Liver (tissue), 9 donors: ENCODE measurements around the gene TECTA. TPM values are rescaled to one million over a fixed set of nuclear protein-coding genes. Genes with fewer than 3 reads are reported as not detected.

ENCODE experiments used
- DNase-seq: peaks from one replicate; pipeline ENCODE4 v3.0.0-alpha.2; 2017; ENCODE audit warnings: low spot score
- H3K27ac ChIP-seq, 2 donors: one replicate each; pipeline ENCODE4 v1.7.0; 2013; ENCODE audit warnings: inconsistent platforms in 2 of 2, low read length in 2 of 2, control low read depth in 1 of 2, low read depth in 1 of 2, mild to moderate bottlenecking in 1 of 2
- H3K27me3 ChIP-seq, 4 donors: one replicate each; pipeline versions ENCODE4 v1.6.1 to v1.7.0; 2013; ENCODE audit warnings: low read length in 3 of 4, inconsistent platforms in 1 of 4, mild to moderate bottlenecking in 1 of 4, moderate library complexity in 1 of 4; ENCODE audit not compliant: control insufficient read depth in 4 of 4, insufficient read depth in 4 of 4
- H3K36me3 ChIP-seq, 4 donors: one replicate each; pipeline versions ENCODE4 v1.6.1 to v1.7.0; 2013; ENCODE audit warnings: low read length in 3 of 4, mild to moderate bottlenecking in 3 of 4, low read depth in 1 of 4, moderate library complexity in 1 of 4; ENCODE audit not compliant: control insufficient read depth in 4 of 4, insufficient read depth in 3 of 4
- H3K4me1 ChIP-seq, 4 donors: one replicate each; pipeline versions ENCODE4 v1.6.1 to v1.7.0; 2013; ENCODE audit warnings: low read length in 3 of 4, mild to moderate bottlenecking in 3 of 4, moderate library complexity in 1 of 4; ENCODE audit not compliant: control insufficient read depth in 4 of 4, insufficient read depth in 4 of 4
- H3K4me3 ChIP-seq, 3 donors: one replicate each; pipeline versions ENCODE4 v1.6.1 to v1.7.0; 2013; ENCODE audit warnings: low read length in 3 of 3, control low read depth in 1 of 3, low read depth in 1 of 3, mild to moderate bottlenecking in 1 of 3
- H3K9ac ChIP-seq, 2 donors: one replicate each; pipeline ENCODE4 v1.7.0; 2013; ENCODE audit warnings: low read length in 2 of 2, mild to moderate bottlenecking in 2 of 2, moderate library complexity in 2 of 2, control low read depth in 1 of 2, low read depth in 1 of 2
- H3K9me3 ChIP-seq, 4 donors: one replicate each; pipeline versions ENCODE4 v1.6.1 to v1.7.0; 2013; ENCODE audit warnings: low read length in 3 of 4; ENCODE audit not compliant: control insufficient read depth in 4 of 4
- EGR1 ChIP-seq, 2 donors: IDR thresholded peaks; 2 replicates each; pipeline ENCODE4 v1.6.1; 2016 to 2018; ENCODE audit warnings: antibody characterized with exemption in 2 of 2, low read depth in 2 of 2
- FOXA1 ChIP-seq: IDR thresholded peaks from 2 replicates; pipeline ENCODE4 v1.6.1; 2016; ENCODE audit warnings: antibody characterized with exemption
- FOXA2 ChIP-seq: IDR thresholded peaks from 2 replicates; pipeline ENCODE4 v1.6.1; 2016; ENCODE audit warnings: antibody characterized with exemption
- GABPA ChIP-seq, 2 donors: IDR thresholded peaks in 1 of 2; conservative IDR thresholded peaks in 1 of 2; 2 replicates each; pipeline ENCODE4 v1.6.1; 2016; ENCODE audit warnings: antibody characterized with exemption in 2 of 2, mild to moderate bottlenecking in 1 of 2, moderate library complexity in 1 of 2
- HNF4A ChIP-seq, 2 donors: conservative IDR thresholded peaks; 2 replicates each; pipeline ENCODE4 v1.6.1; 2016; ENCODE audit warnings: antibody characterized with exemption in 2 of 2, mild to moderate bottlenecking in 2 of 2
- HNF4G ChIP-seq: IDR thresholded peaks from 2 replicates; pipeline ENCODE4 v1.6.1; 2016; ENCODE audit warnings: antibody characterized with exemption
- JUND ChIP-seq, 2 donors: IDR thresholded peaks; 2 replicates each; pipeline ENCODE4 v1.6.1; 2016; ENCODE audit warnings: antibody characterized with exemption in 2 of 2
- RAD21 ChIP-seq, 2 donors: IDR thresholded peaks; 2 replicates each; pipeline ENCODE4 v1.6.1; 2016; ENCODE audit warnings: antibody characterized with exemption in 2 of 2, mild to moderate bottlenecking in 2 of 2
- SP1 ChIP-seq: IDR thresholded peaks from 2 replicates; pipeline ENCODE4 v1.6.1; 2018; ENCODE audit warnings: antibody characterized with exemption, mild to moderate bottlenecking
- TAF1 ChIP-seq: conservative IDR thresholded peaks from 2 replicates; pipeline ENCODE4 v1.6.1; 2016; ENCODE audit warnings: antibody characterized with exemption, mild to moderate bottlenecking
- YY1 ChIP-seq: IDR thresholded peaks from 2 replicates; pipeline ENCODE4 v1.6.1; 2016; ENCODE audit warnings: antibody characterized with exemption, mild to moderate bottlenecking
- WGBS: extraction: QIAGEN DNeasy Blood & Tissue Kit; methylation state at CpG from one replicate; pipeline ENCODE4 v1.1.7; 2013; 5-methylcytosine and 5-hydroxymethylcytosine counted together
- polyA plus RNA-seq, 2 donors: library from polyadenylated mRNA; stranded (reverse) in 1 of 2; unstranded in 1 of 2; fragments of 200-250 nt in 1 of 2; fragments of >200 nt in 1 of 2; fragmentation: Nextera tagmentation in 1 of 2; extraction: Ambion mirVana in 1 of 2; gene quantifications; one replicate each; pipeline versions ENCODE4 v1.2.1 to v1.2.3, GENCODE V29; 2013 to 2015
- total RNA-seq, 2 donors: library from RNA; depleted of rRNA; stranded (reverse); fragments of >200 nt; gene quantifications; one replicate each; pipeline ENCODE4 v1.2.3, GENCODE V29; 2014
- TF ChIP-seq, protein P1 (sequence below): IDR thresholded peaks from 2 replicates; pipeline ENCODE4 v1.6.1; 2016; ENCODE audit warnings: antibody characterized with exemption
- TF ChIP-seq, protein P2 (sequence below): IDR thresholded peaks from 2 replicates; pipeline ENCODE4 v1.6.1; 2016; ENCODE audit warnings: antibody characterized with exemption, mild to moderate bottlenecking
- TF ChIP-seq, protein P3 (sequence below): IDR thresholded peaks from 2 replicates; pipeline ENCODE4 v1.6.1; 2016; ENCODE audit warnings: antibody characterized with exemption
- TF ChIP-seq, protein P4 (sequence below): IDR thresholded peaks from 2 replicates; pipeline ENCODE4 v1.6.1; 2016; ENCODE audit warnings: antibody characterized with exemption
- TF ChIP-seq, protein P5 (sequence below): fragments of 150-350 bp; IDR thresholded peaks from 2 replicates; pipeline ENCODE4 v1.5.1; 2017; ENCODE audit warnings: improper control_type of control experiment, low read depth, low read length; ENCODE audit not compliant: missing input control
- donor health status: healthy.
- donor health status: healthy.
- donor health status: healthy.
- donor health status: healthy.
- donor health status: healthy.

Gene TECTA
- total and polyA plus RNA-seq, 4 donors = 0.46 to 2.4 (median 0.73) TPM

DNA sequence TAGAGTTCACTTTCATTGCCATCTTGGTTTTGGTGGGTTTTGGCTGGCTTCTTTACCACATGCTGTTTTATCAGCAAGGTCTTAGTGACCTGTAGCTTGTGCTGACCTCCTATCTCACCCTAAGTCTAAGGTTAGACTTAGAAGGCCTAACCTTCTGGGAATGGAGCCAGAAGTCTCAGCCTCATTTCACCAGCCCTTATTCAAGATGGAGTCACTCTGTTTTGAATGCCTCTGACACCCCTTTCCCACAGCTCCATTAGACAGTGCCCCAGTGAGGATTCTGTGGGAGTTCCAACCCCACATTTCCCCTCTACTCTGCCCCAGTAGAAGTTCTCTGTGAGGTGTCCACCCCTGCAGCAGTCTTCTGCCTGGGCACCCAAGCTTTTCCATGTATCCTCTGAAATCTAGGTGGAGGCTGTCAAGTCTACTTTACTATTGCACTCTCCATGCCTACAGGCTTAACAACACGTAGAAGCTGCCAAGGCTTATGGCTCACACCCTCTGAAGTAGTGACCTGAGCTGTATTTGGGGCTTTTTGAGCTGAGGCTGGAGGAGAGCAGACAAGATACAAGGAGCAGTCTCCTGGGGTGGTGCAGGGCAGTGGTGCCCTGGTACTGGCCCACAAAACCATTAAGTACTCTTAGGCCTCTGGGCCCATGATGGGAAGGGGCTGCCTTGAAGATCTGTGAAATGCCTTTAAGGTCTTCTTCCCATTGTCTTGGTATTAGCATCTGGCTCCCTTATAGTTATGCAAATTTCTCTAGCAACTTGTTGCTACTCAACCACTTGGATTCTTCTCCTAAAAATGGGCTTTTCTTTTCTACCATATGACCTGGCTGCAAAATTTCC is 125.6 kb downstream of the TECTA start:
- TF ChIP-seq, protein P1, sequence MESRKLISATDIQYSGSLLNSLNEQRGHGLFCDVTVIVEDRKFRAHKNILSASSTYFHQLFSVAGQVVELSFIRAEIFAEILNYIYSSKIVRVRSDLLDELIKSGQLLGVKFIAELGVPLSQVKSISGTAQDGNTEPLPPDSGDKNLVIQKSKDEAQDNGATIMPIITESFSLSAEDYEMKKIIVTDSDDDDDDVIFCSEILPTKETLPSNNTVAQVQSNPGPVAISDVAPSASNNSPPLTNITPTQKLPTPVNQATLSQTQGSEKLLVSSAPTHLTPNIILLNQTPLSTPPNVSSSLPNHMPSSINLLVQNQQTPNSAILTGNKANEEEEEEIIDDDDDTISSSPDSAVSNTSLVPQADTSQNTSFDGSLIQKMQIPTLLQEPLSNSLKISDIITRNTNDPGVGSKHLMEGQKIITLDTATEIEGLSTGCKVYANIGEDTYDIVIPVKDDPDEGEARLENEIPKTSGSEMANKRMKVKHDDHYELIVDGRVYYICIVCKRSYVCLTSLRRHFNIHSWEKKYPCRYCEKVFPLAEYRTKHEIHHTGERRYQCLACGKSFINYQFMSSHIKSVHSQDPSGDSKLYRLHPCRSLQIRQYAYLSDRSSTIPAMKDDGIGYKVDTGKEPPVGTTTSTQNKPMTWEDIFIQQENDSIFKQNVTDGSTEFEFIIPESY = no peak
- TF ChIP-seq EGR1 (IDR thresholded peaks at IDR 0.05; ENCODE audit: low read depth in 2 of 2) = no peak
- TF ChIP-seq JUND (IDR thresholded peaks at IDR 0.05) = no peak
- no peak for TF ChIP-seq HNF4G
- TF ChIP-seq, protein P2, sequence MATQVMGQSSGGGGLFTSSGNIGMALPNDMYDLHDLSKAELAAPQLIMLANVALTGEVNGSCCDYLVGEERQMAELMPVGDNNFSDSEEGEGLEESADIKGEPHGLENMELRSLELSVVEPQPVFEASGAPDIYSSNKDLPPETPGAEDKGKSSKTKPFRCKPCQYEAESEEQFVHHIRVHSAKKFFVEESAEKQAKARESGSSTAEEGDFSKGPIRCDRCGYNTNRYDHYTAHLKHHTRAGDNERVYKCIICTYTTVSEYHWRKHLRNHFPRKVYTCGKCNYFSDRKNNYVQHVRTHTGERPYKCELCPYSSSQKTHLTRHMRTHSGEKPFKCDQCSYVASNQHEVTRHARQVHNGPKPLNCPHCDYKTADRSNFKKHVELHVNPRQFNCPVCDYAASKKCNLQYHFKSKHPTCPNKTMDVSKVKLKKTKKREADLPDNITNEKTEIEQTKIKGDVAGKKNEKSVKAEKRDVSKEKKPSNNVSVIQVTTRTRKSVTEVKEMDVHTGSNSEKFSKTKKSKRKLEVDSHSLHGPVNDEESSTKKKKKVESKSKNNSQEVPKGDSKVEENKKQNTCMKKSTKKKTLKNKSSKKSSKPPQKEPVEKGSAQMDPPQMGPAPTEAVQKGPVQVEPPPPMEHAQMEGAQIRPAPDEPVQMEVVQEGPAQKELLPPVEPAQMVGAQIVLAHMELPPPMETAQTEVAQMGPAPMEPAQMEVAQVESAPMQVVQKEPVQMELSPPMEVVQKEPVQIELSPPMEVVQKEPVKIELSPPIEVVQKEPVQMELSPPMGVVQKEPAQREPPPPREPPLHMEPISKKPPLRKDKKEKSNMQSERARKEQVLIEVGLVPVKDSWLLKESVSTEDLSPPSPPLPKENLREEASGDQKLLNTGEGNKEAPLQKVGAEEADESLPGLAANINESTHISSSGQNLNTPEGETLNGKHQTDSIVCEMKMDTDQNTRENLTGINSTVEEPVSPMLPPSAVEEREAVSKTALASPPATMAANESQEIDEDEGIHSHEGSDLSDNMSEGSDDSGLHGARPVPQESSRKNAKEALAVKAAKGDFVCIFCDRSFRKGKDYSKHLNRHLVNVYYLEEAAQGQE = no peak
- TF ChIP-seq FOXA2 = no peak
- TF ChIP-seq TAF1 = no peak
- TF ChIP-seq, protein P3, sequence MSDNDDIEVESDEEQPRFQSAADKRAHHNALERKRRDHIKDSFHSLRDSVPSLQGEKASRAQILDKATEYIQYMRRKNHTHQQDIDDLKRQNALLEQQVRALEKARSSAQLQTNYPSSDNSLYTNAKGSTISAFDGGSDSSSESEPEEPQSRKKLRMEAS = no peak
- no peak for TF ChIP-seq YY1
- TF ChIP-seq, protein P4, sequence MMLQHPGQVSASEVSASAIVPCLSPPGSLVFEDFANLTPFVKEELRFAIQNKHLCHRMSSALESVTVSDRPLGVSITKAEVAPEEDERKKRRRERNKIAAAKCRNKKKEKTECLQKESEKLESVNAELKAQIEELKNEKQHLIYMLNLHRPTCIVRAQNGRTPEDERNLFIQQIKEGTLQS = no peak
- TF ChIP-seq, protein P5, sequence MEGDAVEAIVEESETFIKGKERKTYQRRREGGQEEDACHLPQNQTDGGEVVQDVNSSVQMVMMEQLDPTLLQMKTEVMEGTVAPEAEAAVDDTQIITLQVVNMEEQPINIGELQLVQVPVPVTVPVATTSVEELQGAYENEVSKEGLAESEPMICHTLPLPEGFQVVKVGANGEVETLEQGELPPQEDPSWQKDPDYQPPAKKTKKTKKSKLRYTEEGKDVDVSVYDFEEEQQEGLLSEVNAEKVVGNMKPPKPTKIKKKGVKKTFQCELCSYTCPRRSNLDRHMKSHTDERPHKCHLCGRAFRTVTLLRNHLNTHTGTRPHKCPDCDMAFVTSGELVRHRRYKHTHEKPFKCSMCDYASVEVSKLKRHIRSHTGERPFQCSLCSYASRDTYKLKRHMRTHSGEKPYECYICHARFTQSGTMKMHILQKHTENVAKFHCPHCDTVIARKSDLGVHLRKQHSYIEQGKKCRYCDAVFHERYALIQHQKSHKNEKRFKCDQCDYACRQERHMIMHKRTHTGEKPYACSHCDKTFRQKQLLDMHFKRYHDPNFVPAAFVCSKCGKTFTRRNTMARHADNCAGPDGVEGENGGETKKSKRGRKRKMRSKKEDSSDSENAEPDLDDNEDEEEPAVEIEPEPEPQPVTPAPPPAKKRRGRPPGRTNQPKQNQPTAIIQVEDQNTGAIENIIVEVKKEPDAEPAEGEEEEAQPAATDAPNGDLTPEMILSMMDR = no peak
- no peak for TF ChIP-seq GABPA (IDR thresholded peaks at IDR 0.05 in 1 of 2, conservative IDR thresholded peaks at IDR 0.05 in 1 of 2)
- no peak for TF ChIP-seq SP1
- WGBS = 92% methylated on average over 1 of the region's 1 CpG
- no peak overlapping the region for H3K4me3 ChIP-seq

DNA sequence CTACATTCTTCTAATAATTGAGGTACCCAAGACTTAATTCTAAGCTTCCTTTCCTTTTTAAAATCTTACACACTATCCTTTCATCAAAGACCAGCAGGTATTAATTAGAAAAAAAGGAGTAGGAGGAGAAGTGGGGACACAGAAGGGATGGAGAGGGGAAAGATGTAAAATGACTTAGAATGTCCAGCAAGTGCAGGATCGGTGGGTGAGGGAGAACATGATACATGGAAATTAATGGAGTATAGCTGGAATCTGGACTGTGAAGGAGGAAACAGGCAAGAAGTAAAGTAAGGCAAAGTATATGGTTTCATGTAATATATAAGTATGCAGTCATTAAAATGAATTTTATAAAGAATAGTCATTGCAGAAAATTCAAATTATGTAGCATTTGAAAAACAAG is 127.8 kb downstream of the TECTA start:
- Histone ChIP-seq H3K36me3 (no peaks in the 10 kb centered on the region), H3K9me3 (no peaks in the 10 kb centered on the region), H3K9ac (no peak overlapping the region), H3K27ac (no peak overlapping the region), H3K4me1 (peaks cover 0 to 33% (median 24%) of the 10 kb centered on the region in 4 donors), H3K4me3 (no peak overlapping the region), H3K27me3 (no peaks in the 10 kb centered on the region)
- 93% methylated on average over 1 of the region's 1 CpG for WGBS
- DNase-seq = no peak
- TF ChIP-seq, protein P1 = no peak
- TF ChIP-seq, protein P2 = no peak
- no peak for TF ChIP-seq YY1
- no peak for TF ChIP-seq HNF4A (conservative IDR thresholded peaks at IDR 0.05)
- no peak for TF ChIP-seq HNF4G
- TF ChIP-seq RAD21 (IDR thresholded peaks at IDR 0.05) = no peak
- TF ChIP-seq, protein P4 = no peak
- no peak for TF ChIP-seq EGR1 (IDR thresholded peaks at IDR 0.05; ENCODE audit: low read depth in 2 of 2)
- TF ChIP-seq SP1 = no peak
- no peak for TF ChIP-seq FOXA1

More for the DNA sequence above, 125.6 kb downstream of the TECTA start:
- Histone ChIP-seq H3K4me1 (peaks cover 0 to 23% (median 17%) of the 10 kb centered on the region in 4 donors), H3K36me3 (no peaks in the 10 kb centered on the region), H3K9me3 (no peaks in the 10 kb centered on the region), H3K9ac (no peak overlapping the region), H3K27me3 (no peaks in the 10 kb centered on the region), H3K27ac (no peak overlapping the region)
- no peak for DNase-seq
